HTERT RPE-1 (cell line): ENCODE measurements around the gene RXYLT1.

Experiments used
- in situ Hi-C: fragments of 300-500 bp; cut with MboI; formaldehyde crosslinking; loops from 4 replicates; pipeline ENCODE4 v1.14.3; 2020; ENCODE audit warnings: low sequenced_read_pairs

The RXYLT1 gene

DNA sequence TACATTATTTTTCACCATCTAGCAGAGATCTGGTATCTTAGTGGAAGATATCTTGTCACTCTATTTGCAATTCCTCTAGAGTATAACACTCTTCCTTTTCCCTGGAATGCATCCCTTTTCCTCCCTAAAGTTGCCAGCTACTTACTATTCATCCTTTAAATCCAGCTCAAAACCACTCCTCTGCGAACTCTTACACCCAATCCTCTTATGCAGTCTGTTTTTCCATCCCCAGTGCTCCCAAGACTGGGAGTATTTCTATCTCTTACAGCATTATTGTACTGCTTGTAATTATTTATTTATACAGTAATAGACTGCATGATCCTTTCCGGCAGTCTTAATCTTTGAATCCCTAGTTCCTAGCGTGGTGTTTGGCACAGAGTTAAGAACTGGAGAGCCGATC, 61.9 kb downstream of the RXYLT1 start:
- in situ Hi-C loops = loop anchor here (25.0 kb wide), 1 partner anchor 396 kb away; no protein-coding TSS in a partner anchor

DNA sequence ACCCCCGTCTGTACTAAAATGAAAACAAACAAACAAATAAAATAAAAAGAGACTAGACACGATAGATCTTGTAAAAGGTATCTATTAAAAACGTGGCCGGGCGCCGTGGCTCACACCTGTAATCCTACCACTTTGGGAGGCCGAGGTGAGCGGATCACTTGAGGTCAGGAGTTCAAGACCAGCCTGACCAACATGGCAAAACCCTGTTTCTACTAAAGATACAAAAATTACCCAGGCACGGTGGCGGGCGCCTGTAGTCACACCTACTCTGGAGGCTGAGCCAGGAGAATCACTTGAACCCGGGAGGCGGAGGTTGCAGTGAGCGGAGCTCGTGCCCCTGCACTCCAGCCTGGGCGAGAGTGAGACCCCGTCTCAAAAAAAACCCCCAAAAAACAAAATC, 63.0 kb downstream of the RXYLT1 start:
- in situ Hi-C loops = loop anchor here (25.0 kb wide), 1 partner anchor 395 kb away; no protein-coding TSS in a partner anchor

DNA sequence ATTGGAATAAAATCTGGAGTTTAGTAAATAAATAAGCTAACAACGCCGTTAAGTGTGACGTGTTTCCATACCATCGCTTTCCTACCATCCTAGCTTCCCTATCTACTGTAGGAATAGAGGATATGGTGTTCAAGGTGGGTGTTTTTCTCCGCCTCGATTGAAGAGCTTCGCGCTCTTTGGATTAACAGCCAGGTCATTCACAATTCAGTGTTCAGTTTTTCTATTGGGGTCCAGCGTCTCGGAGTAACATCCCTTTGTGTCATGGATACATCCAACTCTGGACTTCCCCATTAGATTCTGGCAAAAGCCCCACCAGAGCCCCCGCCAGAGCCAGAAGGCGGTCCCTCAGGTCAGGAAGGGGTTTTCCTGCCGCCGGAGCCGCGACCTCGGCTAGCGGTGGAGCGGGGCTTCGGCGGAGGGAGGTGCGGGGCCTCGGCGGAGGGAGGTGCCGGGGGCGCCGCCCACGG, 63.6 kb downstream of the RXYLT1 start:
- in situ Hi-C loops = loop anchor here (25.0 kb wide), 1 partner anchor 394 kb away; no protein-coding TSS in a partner anchor

DNA sequence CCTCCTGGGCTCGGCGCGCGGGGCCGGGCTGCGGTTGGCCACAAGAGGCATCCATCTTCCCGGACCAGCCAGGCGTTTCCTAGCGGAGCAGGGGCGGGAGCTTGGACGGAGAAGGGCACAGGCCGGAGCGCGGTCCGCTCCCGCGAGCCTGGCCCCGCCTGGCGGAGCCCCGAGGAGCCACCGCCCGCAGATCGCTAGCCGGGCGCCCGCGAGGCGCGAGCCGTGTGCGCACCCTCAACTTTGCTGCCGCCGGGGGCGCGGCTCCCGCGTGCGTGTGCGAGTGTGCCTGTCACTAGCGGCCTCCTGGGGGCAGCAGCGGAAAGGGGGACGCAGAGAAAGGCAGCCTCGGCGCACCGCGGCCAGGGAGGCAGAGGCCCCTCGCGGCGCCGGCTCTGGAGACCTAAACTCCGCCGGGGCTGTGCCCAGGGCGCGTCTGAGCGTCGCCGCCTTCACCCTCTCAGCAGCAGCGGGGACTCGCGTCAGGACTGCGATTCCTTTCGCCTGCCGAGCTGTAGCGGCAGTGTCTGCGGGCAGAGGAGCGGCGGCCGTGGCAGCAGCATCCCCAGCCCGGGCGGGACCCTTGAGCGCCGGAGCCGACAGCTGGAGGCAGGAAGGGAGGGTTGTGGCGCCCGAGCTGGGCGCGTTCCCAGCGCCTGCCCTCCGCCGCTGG, 64.1 kb downstream of the RXYLT1 start:
- in situ Hi-C loops = loop anchor here (25.0 kb wide), 1 partner anchor 393 kb away; no protein-coding TSS in a partner anchor

DNA sequence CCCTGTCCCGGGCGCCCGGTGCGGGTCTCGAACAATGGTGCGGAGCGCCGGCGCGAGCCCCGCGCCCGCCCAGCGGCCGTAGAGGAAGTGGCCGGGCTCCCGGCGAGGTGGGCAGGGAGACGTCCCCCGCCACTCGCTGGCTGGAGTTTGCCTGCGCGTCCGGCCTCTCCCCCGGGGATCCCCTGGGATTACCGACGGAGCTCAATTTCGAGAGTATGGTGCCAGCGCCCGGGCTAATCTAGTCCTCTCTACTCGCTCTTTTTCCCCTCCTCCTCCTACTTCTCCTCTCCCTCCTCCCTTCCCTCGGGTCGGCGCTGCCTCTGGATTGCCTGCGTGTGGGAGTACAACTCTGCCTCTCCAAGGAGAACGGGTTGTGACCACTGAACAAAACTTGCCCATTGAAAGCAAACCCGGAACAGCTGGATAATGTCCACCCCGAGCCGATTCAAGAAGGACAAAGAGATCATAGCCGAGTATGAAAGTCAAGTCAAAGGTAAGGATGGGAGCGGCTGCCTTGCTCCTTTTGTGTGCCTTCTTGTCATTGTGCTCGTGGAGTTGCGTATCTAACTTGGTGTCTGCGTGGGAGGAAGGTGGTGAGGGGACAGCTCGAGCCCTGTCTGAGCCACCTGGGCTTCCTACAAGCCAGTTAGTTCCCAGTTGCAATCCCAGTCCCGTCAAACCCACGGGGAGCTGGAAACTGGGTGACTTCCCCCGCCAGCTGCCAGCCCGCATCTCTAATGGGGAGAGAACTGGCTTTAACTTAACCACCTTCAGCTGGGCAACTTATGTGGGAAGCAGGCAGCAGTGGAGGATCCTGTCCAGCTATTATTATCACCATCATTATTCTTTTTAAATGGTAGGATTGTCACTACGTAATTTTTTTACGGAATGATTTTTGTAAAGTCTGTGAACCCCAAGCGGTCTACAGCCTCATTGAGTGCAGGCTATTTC, 65.0 kb downstream of the RXYLT1 start, which contains the start of gene SRGAP1:
SRGAP1 (plus strand) TSS at position 310 of the 951 bp plus-strand sequence; CDS start at position 427, 117 bp downstream.
- in situ Hi-C loops = loop anchor here (25.0 kb wide), 1 partner anchor 393 kb away; no protein-coding TSS in a partner anchor

DNA sequence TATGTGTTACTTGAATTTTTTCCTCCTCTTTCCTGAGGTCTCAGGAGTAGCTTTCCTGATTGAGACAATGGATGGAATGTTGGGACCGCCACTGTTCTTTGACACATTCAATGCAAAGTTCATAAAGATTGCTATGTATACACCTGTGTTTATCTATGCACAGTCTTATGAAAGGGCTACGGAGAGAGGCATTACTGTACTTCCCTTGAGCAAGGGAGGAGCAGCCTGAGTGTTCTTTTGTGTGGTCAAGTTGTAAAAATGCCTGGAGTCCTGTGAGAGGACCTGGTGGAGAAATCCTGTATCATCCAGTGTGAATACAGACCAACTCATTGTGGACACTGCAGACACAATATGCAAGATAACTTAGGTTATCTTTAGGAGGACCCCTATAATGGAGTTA, 66.0 kb downstream of the RXYLT1 start:
- in situ Hi-C loops = loop anchor here (25.0 kb wide), 1 partner anchor 392 kb away; no protein-coding TSS in a partner anchor

DNA sequence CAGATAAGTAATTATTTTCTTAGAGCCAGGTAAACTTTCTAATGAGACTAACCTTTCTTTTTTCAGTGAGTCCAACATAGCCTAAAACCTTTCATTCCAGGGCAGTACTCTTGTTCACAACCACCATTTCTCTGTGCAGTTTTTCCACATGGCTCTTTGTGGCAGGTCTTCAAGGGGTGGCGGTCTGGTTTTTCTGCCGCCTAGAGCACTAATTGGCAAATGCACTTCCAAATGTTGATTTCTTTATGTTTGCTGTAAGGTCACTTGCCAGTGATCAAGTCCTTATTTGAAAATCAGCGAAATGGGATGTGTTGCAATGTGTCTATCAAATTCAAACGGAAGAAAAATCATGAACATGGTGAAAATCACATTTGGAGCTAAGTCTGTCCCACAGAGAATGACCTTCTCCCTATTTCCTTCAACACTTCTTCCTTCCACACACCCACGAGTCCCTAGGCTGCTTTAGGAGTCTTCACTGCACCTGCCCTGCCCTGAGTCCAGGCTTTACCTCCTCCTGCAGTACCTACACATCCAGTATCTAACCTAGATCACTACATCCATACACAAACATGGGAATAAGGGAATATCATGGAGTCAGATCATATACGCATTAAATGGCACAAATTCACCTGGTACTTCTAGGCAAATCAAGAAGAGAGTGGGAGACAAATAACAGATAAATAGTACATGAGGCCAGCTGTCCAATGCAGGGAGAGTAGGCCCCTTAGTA, 66.7 kb downstream of the RXYLT1 start:
- in situ Hi-C loops = loop anchor here (25.0 kb wide), 1 partner anchor 391 kb away; no protein-coding TSS in a partner anchor

DNA sequence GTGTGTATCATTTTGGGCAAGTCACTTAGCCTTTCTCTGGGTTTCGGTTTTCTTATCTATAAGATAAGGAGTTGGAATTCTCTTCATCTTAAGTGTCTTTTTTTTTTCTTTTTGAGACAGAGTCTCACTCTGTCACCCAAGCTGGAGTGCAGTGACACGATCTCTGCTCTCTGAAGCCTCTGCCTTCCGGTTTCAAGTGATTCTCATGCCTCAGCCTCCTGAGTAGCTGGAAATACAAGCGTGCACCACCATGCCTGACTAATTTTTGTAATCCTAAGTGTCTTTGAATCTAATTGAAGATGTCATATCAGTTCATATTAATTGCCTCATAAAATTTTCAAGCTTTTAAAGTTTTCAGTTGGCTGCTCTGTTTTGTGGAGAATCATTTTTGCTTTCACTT, 68.7 kb downstream of the RXYLT1 start:
- in situ Hi-C loops = loop anchor here (25.0 kb wide), 1 partner anchor 389 kb away; no protein-coding TSS in a partner anchor

DNA sequence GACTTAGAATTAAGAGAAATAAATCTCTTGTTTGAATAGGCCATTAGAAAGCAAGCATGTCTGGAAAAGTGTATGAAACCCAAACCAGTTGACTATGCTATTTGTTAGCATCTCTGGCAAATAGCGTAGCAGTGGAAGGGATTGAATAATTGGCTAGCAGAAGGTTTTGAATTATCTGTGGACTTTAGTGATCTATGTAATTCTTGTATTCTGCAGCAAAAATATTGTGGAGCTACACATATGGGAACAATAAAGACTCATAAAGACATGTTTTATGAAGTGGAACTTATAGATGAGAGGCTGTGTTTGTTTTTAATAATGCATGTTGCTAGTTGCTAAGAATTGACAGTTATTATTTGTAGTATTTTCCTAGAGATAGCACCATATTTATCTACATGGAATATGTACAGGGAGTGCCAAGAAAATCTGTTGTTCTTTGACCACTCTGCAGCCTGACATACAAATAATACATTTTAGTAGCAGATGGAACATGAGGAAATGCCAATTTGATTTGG, 69.5 kb downstream of the RXYLT1 start:
- in situ Hi-C loops = loop anchor here (25.0 kb wide), 1 partner anchor 388 kb away; no protein-coding TSS in a partner anchor

DNA sequence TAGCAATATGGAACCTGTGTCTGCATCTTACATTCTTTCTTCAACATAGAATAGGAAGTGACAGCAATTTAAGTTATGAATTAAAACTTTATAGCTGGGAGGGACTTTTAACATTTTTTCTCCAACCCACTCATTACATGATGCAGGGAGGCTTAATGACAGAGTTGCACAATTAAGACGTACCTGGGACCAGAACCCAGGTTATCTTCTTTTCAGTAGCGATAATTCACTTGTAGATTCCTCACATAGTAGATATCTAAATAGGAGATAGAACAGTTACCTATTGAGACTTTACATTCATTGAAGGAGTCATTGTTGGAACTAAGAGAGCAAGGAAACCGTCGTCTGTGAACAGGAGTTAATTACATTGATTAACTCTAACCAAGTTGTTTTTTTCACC, 69.9 kb downstream of the RXYLT1 start:
- in situ Hi-C loops = loop anchor here (25.0 kb wide), 1 partner anchor 388 kb away; no protein-coding TSS in a partner anchor

DNA sequence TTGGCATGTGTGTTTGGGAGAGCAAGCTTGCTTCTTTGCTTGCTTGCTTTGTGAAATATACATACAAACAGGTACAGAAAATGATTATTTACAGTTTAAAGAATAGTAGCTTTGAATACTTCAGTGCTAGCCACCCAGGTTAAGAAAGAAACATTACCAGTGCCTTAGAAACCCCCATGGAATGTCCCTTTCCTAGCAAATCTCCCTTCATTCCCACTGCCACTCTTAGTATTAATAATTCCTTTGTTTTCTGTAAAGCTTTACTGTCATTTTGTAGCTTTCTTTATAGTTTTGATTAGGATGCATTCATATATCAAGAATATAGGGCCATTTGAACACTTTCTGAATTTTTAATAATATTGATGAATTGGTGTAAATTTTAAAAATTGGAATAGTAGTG, 74.3 kb downstream of the RXYLT1 start:
- in situ Hi-C loops = no loop called here

DNA sequence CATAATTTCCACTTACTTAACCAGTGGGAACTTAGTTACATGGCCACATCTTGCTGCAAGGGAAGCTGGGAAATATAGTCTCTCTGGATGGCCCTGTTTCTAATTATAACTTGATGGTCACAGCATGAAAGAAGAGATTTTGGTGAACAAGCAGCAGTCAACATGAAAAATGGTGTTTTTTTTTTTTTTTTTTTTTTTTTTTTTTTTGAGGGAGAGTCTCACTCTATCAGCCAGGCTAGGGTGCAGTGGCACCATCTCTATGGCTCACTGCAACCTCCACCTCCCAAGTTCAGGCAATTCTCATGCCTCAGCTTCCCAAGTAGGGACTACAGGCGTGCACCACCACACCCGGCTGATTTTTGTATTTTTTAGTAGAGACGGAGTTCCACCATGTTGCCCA, 75.6 kb downstream of the RXYLT1 start:
- in situ Hi-C loops = no loop called here

DNA sequence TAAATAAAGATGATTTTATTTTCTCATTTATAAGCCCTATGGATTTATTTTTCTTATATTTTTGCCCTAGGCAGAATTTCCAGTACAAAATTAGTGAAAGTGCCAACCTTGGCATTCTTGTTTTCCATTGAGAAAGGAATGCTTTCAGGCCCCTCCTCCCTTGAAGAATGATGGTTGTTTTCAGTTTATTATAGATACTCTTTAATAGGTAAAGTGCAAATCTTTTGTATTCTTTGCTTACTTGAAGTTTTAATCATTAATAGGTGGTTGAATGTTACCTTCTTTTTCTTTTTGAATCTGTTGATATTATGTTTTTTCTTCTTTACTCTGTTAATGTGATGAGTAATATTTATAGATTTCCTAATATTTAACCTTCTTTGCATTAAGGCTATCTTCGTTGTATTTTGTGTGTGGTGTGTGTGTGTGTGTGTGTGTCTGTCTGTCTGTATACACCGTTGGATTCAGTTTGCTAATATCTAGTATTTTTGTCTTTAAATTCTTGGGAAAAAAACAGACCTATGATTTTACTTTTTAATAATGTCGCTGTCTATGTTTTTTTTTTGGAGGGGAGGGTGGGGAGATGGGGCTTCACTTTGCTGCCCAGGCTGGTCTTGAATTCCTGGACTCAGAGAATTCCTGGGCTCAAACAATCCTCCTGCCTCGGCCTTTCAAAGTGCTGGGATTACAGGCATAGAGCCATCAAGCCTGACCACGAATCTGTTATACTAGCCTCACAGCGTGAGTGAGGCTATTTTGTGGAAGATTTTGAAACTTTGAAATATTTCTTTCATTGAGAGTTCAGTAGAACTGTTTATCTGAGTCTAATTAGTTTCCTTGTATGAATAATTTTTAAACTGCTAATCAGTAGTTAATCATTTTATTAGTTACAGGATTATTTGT, 78.3 kb downstream of the RXYLT1 start:
- in situ Hi-C loops = no loop called here
